ENCODE data around the gene CMPK1. TPM values are rescaled to one million over a fixed set of nuclear protein-coding genes. Genes with fewer than 3 reads are reported as not detected.

Gene CMPK1
- total RNA-seq, 1 experiment from 2014 or later = 106 TPM

- Mint-ChIP-seq H3K27me3 (ENCODE audit: insufficient read depth, unreplicated experiment) (no peaks in the 10 kb centered on the region), H3K36me3 (ENCODE audit: insufficient read depth, unreplicated experiment) (peaks cover 6% of the 10 kb centered on the region), H3K9me3 (ENCODE audit: unreplicated experiment) (no peaks in the 10 kb centered on the region), H3K27ac (ENCODE audit: low read depth, unreplicated experiment) (no peak overlapping the region), H3K4me3 (ENCODE audit: unreplicated experiment) (no peak overlapping the region), H3K4me1 (ENCODE audit: insufficient read depth, unreplicated experiment) (peaks cover 11% of the 10 kb centered on the region)
- DNase-seq (ENCODE audit: unreplicated experiment) = no peak
- intact Hi-C loops (cut with micrococcal nuclease) = loop anchor here (1.0 to 5.0 kb wide), 4 partner anchors 36 to 245 kb away; partner anchors contain the start of genes CMPK1 and PDZK1IP1
- POLR2A ChIA-PET = interaction anchor here (0.9 to 1.3 kb wide), 3 partner anchors 9 to 36 kb away, joined by 3 to 4 read pairs (median 3); no protein-coding TSS in a partner anchor
- CTCF ChIA-PET = interaction anchor here (0.6 to 4.2 kb wide), 26 partner anchors 8 to 305 kb away, joined by 3 to 81 read pairs (median 4); partner anchors contain the start of gene FOXD2
- no peak for TF ChIP-seq CTCF (IDR thresholded peaks at IDR 0.05; ENCODE audit: unreplicated experiment)
- BruUV-seq (replicated peaks) = no TSS peak
These were observed 90.3 kb downstream of the CMPK1 start for GRCh38 chr1:47423872-47424271.

GRCh38 chr1:47424336-47424982 is 90.9 kb downstream of the CMPK1 start:
- H3K27me3 Mint-ChIP-seq (ENCODE audit: insufficient read depth, unreplicated experiment) = no peaks in the 10 kb centered on the region

More at GRCh38 chr1:47424336-47424982, 90.9 kb downstream of the CMPK1 start:
- no peak overlapping the region for H3K27ac Mint-ChIP-seq (ENCODE audit: low read depth, unreplicated experiment)
- peak; percentile 68 for TF ChIP-seq CTCF (IDR thresholded peaks at IDR 0.05; ENCODE audit: unreplicated experiment)
- CTCF ChIA-PET = interaction anchor here (0.6 to 4.2 kb wide), 29 partner anchors 11 to 592 kb away, joined by 3 to 81 read pairs (median 3); partner anchors contain the start of gene FOXD2
- intact Hi-C loops (cut with micrococcal nuclease) = loop anchor here (1.0 to 5.0 kb wide), 4 partner anchors 36 to 245 kb away; partner anchors contain the start of genes CMPK1 and PDZK1IP1
- H3K36me3 Mint-ChIP-seq (ENCODE audit: insufficient read depth, unreplicated experiment) = peaks cover 6% of the 10 kb centered on the region
- H3K4me3 Mint-ChIP-seq (ENCODE audit: unreplicated experiment) = no peak overlapping the region
- POLR2A ChIA-PET = interaction anchor here (0.8 to 1.3 kb wide), 3 partner anchors 8 to 233 kb away, joined by 3 read pairs; no protein-coding TSS in a partner anchor
- DNase-seq (ENCODE audit: unreplicated experiment) = peak; percentile 81
- peaks cover 11% of the 10 kb centered on the region for H3K4me1 Mint-ChIP-seq (ENCODE audit: insufficient read depth, unreplicated experiment)
- H3K9me3 Mint-ChIP-seq (ENCODE audit: unreplicated experiment) = no peaks in the 10 kb centered on the region
- no TSS peak for BruUV-seq (replicated peaks)

Other genes starting within 250 kb of the CMPK1 start
- not detected in 2 replicates for gene CYP4A22, start 196.3 kb upstream of the CMPK1 start, total RNA-seq (2022)
- gene PDZK1IP1, start 143.8 kb upstream of the CMPK1 start, total RNA-seq (2022) = 17.9 and 19.6 TPM in 2 replicates
- not detected in 2 replicates for gene TAL1, start 101.6 kb upstream of the CMPK1 start, total RNA-seq (2022)
- 8.8 and 12.6 TPM in 2 replicates for gene STIL, start 19.6 kb upstream of the CMPK1 start, total RNA-seq (2022)
- not detected in 2 replicates for gene FOXE3, start 82.5 kb downstream of the CMPK1 start, total RNA-seq (2022)
- gene FOXD2, start 104.3 kb downstream of the CMPK1 start, total RNA-seq (2022) = 0.27 and 0.44 TPM in 2 replicates